GM12891 (cell line): Measurements from ENCODE around the gene SCP2.
A peak's percentile ranks its signal among the peaks of the same experiment; 100 is the strongest.

Experiments
- DNase-seq: peaks from one replicate; pipeline ENCODE4 v3.0.0; 2011; ENCODE audit warnings: low spot score; ENCODE audit not compliant: insufficient read length
- FAIRE-seq: peaks from 2 replicates; lab custom pipeline; 2011; peaks lifted over from hg19 to GRCh38; lab: Jason Lieb, UNC
- PAX5 ChIP-seq: IDR thresholded peaks from 2 replicates; pipeline ENCODE4 v1.6.1; 2011; ENCODE audit warnings: low read length, moderate library complexity, mild to moderate bottlenecking; ENCODE audit not compliant: insufficient read depth, severe bottlenecking
- POLR2A ChIP-seq: IDR thresholded peaks from 2 replicates; pipeline ENCODE4 v1.6.1; 2011; ENCODE audit warnings: low read depth, low read length, control low read depth
- POLR2AphosphoS5 ChIP-seq: IDR thresholded peaks from 2 replicates; pipeline ENCODE4 v1.6.1; 2011; ENCODE audit warnings: low read depth, low read length, control low read depth
- POU2F2 ChIP-seq: IDR thresholded peaks from 2 replicates; pipeline ENCODE4 v1.6.1; 2011; ENCODE audit warnings: low read depth, mild to moderate bottlenecking, control low read depth, low read length, moderate library complexity
- SPI1 ChIP-seq: IDR thresholded peaks from 2 replicates; pipeline ENCODE4 v1.6.1; 2011; ENCODE audit warnings: low read depth, low read length, control low read depth
- TAF1 ChIP-seq: IDR thresholded peaks from 2 replicates; pipeline ENCODE4 v1.6.1; 2011; ENCODE audit warnings: low read depth, low read length, control low read depth

SCP2 gene

DNA sequence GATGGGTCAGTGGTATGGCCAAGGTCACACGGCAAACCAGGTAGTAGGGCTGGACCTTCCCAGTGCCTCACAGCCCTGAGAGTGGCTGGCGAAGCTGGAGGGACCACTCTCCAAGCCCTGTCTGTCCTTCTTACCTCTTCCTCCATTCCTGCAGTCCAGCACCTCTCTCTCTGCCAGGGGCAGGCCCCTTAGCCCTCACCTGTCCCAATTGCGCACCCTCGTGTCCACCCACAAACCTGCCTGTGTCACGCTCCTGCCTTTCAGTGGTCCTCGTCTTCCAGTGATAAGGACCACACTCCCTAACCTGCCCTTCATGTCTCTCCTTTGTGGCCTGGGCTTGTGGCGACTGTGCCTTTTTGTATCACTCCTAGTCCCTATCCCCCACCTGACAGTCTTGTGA is 138.3 kb downstream of the SCP2 start:
- FAIRE-seq = no peak
- TF ChIP-seq POU2F2 = no peak
- no peak for DNase-seq

DNA sequence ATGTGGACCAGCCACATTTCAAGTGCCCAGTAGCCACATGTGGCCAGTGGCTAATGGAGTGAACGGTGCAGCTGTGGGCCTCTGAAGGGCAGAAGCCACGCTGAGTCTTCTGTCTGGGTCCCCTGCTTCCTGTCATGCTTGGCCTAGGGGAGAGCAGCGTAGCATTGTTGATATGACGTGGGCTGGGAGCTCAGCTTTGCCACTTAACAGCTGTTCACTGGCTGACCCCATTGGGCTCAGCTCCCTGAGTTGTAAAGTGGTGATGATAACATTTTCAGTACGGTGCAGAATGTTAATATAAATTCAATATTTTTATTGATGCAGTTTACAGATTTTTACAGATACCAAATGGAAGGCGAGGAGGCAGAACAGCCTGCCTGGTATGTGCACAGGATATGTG is 139.4 kb downstream of the SCP2 start:
- TF ChIP-seq POLR2AphosphoS5 (no peak), POLR2A (no peak), PAX5 (no peak)
- DNase-seq (no peak), FAIRE-seq (no peak)

DNA sequence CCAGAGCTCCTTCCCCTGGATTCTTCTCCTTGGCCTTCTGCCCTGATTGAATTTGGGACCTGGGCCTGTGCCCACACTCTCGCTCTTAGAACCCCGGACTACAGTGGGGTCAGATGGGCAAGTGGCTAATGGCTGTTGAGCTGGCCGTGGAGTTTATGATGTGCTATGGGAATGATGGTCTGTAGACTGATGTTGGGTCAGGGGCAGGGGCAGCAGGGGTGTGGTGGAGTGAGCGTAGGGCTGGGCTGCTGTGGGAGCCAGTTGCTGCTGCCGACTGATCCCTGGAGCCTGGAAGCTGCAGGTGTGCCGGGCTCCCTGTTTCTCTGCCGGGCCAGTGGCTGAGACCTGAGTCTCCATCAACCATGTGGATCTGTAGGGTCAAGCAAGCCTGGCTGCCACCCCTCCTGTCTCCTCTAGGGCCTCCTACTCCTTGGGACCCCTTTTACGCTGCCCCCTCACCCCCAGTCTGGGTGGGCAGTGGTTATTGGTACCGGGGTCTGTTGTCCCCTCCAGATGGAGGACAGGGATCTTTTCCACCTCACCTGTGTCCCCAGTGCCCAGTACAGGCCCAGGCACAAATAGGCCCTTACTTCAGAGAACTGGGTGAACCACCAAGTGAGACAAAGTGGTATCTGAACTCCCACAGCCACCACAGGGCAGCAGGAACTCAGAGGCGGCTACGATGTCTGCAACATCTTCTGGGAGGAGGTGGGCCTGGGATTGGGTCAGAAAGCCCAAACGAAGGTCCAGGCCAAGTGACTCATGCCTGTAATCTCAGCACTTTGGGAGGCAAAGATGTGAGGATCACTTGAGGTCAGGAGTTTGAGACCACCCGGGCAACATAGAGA is 140.0 kb downstream of the SCP2 start:
- FAIRE-seq (no peak), DNase-seq (no peak)
- TF ChIP-seq POLR2A = no peak
- TF ChIP-seq POLR2AphosphoS5 = no peak
- no peak for TF ChIP-seq PAX5
- no peak for TF ChIP-seq POU2F2
- TF ChIP-seq SPI1 = no peak
- no peak for TF ChIP-seq TAF1

DNA sequence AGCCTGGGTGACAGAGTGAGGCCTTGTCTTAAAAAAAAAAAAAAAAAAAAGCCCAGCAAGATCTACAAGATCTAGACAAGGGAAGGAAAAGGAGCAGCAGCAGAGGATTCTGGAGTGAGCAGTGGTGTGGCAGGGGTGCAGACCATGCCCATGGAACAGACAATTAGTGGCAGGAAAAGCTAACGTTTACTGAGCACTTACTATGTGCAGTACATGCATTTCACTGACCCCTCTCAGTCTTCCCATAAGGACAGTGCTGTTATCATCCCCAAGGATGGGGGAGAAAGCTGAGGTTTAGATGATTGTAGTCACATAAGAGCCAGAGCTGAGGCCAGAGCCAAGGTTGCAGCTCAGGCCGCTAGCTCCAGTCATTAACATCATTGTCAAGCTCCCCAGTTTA is 140.8 kb downstream of the SCP2 start:
- FAIRE-seq (no peak), DNase-seq (no peak)
- TF ChIP-seq POU2F2 = no peak
- TF ChIP-seq POLR2AphosphoS5 = no peak
- no peak for TF ChIP-seq POLR2A
- TF ChIP-seq SPI1 = no peak
- no peak for TF ChIP-seq TAF1
- TF ChIP-seq PAX5 = no peak

DNA sequence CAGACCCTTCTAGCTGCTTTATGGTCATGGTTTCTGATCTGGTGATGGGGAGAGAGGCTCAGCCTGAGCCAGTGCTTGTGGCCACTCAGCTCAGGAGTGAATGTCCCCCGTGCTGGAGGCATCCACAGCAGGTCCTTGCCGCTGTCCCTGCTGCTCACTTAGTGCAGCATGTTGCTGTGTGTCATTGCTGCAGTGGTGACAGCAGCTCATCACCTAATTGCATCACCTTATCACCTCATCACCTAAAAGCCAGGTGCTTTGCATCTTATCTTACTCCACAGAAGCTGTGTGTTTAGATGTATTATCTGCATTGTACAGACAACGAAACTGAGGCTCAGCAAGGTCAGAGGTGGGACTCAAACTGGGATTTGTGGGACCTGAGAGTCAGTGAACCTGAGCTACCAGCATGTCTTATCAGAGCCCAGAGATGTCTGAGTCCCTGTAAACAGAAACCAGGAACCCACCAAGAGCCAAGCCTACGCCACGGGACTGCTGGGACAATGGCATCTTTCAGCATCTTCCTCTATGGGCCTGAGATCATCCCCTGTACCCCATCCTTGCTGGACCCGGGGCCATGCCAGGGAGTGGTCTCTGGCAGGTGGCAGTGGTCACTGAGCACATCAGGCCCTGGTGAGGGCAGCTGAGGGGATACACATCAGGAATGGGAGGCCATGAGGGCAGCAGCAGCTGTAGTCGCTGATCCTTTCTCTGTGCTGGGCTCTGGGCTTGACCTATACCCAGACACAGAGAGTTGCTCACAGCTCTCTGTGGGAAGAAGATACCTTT is 141.4 kb downstream of the SCP2 start:
- FAIRE-seq (no peak), DNase-seq (no peak)
- TF ChIP-seq SPI1 (no peak), PAX5 (no peak), POU2F2 (no peak), POLR2A (no peak), TAF1 (no peak), POLR2AphosphoS5 (no peak)

DNA sequence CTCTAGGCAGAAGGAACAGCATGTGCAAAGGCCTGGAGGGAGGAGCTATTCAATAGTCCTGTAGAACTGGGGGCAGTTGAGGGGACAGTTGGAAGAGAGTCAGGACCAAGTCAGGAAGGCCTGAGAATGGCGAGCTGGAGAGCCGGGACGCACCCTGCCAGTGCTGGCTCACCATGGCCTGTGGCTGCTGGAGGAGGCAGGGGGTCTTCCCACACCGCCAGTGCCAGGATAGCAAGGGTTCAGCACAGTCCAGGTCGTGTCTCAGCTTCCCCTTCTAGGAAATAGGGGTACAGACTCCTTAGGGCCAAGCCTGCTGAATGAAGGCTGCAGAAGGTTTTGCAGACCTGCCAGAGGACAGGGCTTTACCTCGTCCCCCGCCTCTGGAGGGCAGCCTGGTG is 142.2 kb downstream of the SCP2 start:
- FAIRE-seq (no peak), DNase-seq (no peak)
- no peak for TF ChIP-seq TAF1
- no peak for TF ChIP-seq SPI1
- no peak for TF ChIP-seq POLR2A
- no peak for TF ChIP-seq PAX5
- no peak for TF ChIP-seq POLR2AphosphoS5
- TF ChIP-seq POU2F2 = no peak

DNA sequence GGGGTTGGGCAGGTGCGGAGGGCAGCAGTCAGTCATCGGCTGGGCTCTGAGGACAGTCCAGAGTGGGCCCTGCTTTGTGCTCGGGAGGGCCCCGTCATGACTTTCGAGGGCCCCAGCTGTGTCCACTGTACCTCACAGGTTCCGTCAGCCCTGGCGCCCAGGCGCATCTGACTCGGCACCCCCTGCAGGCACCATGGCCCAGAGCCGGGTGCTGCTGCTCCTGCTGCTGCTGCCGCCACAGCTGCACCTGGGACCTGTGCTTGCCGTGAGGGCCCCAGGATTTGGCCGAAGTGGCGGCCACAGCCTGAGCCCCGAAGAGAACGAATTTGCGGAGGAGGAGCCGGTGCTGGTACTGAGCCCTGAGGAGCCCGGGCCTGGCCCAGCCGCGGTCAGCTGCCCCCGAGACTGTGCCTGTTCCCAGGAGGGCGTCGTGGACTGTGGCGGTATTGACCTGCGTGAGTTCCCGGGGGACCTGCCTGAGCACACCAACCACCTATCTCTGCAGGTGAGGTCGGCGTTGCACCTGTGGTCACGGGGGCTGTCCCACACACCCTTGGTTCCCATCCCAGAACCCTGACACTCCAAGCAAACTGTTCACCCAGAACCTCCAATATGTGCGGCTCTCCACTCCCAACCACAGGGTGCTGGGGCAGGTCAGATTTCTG is 142.7 kb downstream of the SCP2 start:
- FAIRE-seq = no peak
- peak; percentile 7 for DNase-seq

DNA sequence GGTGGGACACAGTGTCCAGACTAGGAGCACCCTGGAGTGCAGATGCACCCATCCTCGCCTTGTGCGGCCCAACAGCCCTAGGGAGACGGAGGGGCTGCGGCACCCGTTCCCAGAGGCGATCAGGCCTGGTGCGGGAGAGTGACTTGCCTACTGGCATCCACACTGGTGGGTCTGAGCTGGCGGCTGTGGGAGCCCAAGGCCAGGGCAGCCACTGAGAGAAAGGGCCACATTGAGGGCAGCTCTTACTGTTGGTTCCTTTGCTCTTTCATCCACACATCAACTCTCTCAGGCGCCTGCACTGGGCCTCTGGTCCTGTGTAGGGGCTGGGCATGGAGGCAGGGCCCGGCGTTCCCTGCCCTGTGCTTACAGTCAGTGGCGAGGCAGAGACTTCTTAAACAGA is 143.5 kb downstream of the SCP2 start:
- DNase-seq (peak; percentile 11), FAIRE-seq (no peak)
- TF ChIP-seq SPI1 (no peak), POLR2AphosphoS5 (no peak), PAX5 (no peak), POLR2A (no peak)

More for the DNA sequence above, 142.7 kb downstream of the SCP2 start:
- no peak for TF ChIP-seq SPI1
- TF ChIP-seq PAX5 = no peak
- no peak for TF ChIP-seq POLR2A

DNA sequence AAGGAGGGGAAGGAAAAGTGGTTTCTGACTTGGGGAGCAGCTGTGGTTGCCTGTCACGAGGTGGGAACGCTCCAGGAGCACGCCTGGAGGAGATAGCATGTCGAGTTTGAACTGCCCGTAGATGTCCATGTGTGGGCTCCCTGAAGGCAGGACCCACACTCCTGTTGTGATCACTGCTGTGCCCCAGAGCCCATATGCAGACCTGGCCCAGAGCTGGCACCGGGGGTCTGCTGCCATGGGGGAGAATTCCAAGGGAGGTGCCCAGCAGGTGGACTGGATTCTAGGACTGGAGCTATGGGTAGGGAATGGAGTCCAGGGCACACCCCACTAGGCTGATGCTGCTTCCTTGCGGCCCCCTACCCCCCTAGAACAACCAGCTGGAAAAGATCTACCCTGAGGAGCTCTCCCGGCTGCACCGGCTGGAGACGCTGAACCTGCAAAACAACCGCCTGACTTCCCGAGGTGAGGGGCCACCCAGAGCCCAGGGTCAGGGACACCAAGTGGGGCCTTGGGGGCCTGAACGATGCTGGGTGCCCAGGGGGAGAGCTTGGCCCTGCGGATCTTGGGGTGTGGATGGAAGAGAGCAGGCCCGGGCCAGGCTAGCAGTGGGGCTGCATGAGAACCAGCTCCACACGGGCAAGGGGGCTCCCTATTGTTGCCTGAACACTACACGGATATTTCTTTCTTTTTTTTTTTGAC is 144.2 kb downstream of the SCP2 start:
- no peak for TF ChIP-seq SPI1
- no peak for TF ChIP-seq POLR2A
- TF ChIP-seq PAX5 = no peak
- no peak for TF ChIP-seq POU2F2
- no peak for TF ChIP-seq TAF1
- no peak for FAIRE-seq

More for the DNA sequence above, 144.2 kb downstream of the SCP2 start:
- peak; percentile 8 for DNase-seq
